Activated CD8-positive, alpha-beta T cell treated with anti-CD3 and anti-CD28 coated beads for 36 hours (primary cell): ENCODE measurements around the gene TOMM40L. TPM values are rescaled to one million over a fixed set of nuclear protein-coding genes. Genes with fewer than 3 reads are reported as not detected.
A peak's percentile ranks its signal among the peaks of the same experiment; 100 is the strongest.

ENCODE experiments used
- ATAC-seq: fragments of 200-7000 bp; cut with Tn5 transposase; one replicate; pipeline ENCODE4 v1.10.0; 2021; ENCODE audit warnings: mild to moderate bottlenecking, moderate library complexity
- CTCF ChIA-PET: fragments of 350-600 bp; sonication (Branson Sonifier 250); formaldehyde crosslinking; loops from one replicate; lab custom pipeline; 2021; ENCODE audit warnings: antibody characterized with exemption; lab: Charles Lee
- POLR2A ChIA-PET: fragments of 350-600 bp; sonication (Branson Sonifier 250); formaldehyde crosslinking; loops from one replicate; lab custom pipeline; 2021; ENCODE audit warnings: antibody characterized with exemption; lab: Charles Lee
- DNase-seq: peaks from one replicate; pipeline ENCODE4 v3.0.0-alpha.2; 2020
- H3K27ac Mint-ChIP-seq: one replicate; pipeline ENCODE4 v1.8.0; 2021; ENCODE audit warnings: mild to moderate bottlenecking, mixed read lengths
- H3K27me3 Mint-ChIP-seq: one replicate; pipeline ENCODE4 v1.8.0; 2021; ENCODE audit warnings: mixed read lengths
- H3K36me3 Mint-ChIP-seq: one replicate; pipeline ENCODE4 v1.8.0; 2021; ENCODE audit warnings: low read depth, mixed read lengths
- H3K4me1 Mint-ChIP-seq: one replicate; pipeline ENCODE4 v1.8.0; 2021; ENCODE audit warnings: low read depth, mixed read lengths
- H3K4me3 Mint-ChIP-seq: one replicate; pipeline ENCODE4 v1.8.0; 2021; ENCODE audit warnings: mild to moderate bottlenecking, moderate library complexity, mixed read lengths
- H3K9me3 Mint-ChIP-seq: one replicate; pipeline ENCODE4 v1.8.0; 2021; ENCODE audit warnings: mixed read lengths
- intact Hi-C: fragments of 100-400 bp; cut with micrococcal nuclease; formaldehyde crosslinking; loops from one replicate; pipeline ENCODE4 v1.10.0; 2022
- total RNA-seq, 2 experiments: library from RNA; stranded (reverse); gene quantifications; one replicate each; pipeline ENCODE4 v1.2.3, GENCODE V29; 2021
- TF ChIP-seq, protein P1 (sequence below): fragments of 200-600 bp; IDR thresholded peaks from one replicate; pipeline ENCODE4 v1.8.0; 2022; ENCODE audit warnings: antibody characterized with exemption, mild to moderate bottlenecking

Gene TOMM40L
- total RNA-seq, 2 experiments from 2014 or later, result 11.6 to 12.1 TPM

DNA sequence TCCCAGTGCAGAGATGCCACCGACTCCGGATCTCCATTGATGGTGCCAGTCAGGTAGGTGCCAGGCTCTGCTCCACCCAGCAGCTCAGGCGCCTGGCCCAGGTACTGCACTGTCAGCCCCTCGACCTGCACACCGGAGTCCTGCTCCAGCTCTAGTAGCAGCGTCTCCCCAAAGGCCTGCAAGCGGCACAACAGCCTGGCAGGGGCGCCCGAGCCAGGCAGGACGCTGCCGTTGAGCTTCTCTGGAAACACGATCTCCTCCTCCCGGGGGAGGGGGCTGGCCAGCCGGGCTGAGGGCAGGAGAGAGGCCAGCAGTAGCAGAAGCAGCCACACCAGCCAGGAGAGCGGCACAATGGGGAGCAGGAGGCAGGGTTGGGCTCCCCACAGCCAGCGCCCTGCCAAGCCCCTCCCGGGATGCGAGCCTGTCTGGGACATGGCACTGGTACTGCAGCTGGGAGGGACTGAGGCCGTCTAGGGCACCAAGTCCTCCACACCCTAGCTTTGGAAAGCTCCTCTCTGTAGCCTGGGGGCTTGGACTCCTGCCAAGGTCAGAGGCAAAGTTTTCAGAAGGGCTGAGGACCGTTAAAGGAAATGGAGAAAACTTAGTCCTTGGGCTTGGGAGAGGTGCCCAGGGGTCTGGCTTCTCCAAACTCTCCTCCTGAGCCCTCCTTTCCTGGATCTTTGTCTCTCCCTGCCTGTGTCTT is 27.5 kb upstream of the TOMM40L start:
- no peak for ATAC-seq
- TF ChIP-seq, protein P1, sequence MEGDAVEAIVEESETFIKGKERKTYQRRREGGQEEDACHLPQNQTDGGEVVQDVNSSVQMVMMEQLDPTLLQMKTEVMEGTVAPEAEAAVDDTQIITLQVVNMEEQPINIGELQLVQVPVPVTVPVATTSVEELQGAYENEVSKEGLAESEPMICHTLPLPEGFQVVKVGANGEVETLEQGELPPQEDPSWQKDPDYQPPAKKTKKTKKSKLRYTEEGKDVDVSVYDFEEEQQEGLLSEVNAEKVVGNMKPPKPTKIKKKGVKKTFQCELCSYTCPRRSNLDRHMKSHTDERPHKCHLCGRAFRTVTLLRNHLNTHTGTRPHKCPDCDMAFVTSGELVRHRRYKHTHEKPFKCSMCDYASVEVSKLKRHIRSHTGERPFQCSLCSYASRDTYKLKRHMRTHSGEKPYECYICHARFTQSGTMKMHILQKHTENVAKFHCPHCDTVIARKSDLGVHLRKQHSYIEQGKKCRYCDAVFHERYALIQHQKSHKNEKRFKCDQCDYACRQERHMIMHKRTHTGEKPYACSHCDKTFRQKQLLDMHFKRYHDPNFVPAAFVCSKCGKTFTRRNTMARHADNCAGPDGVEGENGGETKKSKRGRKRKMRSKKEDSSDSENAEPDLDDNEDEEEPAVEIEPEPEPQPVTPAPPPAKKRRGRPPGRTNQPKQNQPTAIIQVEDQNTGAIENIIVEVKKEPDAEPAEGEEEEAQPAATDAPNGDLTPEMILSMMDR, result no peak
- H3K27ac Mint-ChIP-seq, result peak overlapping the region; percentile 26
- POLR2A ChIA-PET, result interaction anchor here (1.2 to 6.3 kb wide), 2 partner anchors 21 to 24 kb away, joined by 3 to 82 read pairs; partner anchors contain the start of genes APOA2 and TOMM40L
- no peaks in the 10 kb centered on the region for H3K9me3 Mint-ChIP-seq
- CTCF ChIA-PET, result interaction anchor here (0.8 to 18.7 kb wide), 2 partner anchors 25 to 184 kb away, joined by 5 to 306 read pairs; partner anchors contain the start of genes APOA2 and TOMM40L
- no peaks in the 10 kb centered on the region for H3K27me3 Mint-ChIP-seq
- H3K4me1 Mint-ChIP-seq, result peaks cover 38% of the 10 kb centered on the region
- no peak for DNase-seq
- intact Hi-C loops, result loop anchor here (10.0 kb wide), 1 partner anchor 106 kb away; the partner anchor contains the start of gene MPZ
- no peak overlapping the region for H3K4me3 Mint-ChIP-seq
- peaks cover 7% of the 10 kb centered on the region for H3K36me3 Mint-ChIP-seq

DNA sequence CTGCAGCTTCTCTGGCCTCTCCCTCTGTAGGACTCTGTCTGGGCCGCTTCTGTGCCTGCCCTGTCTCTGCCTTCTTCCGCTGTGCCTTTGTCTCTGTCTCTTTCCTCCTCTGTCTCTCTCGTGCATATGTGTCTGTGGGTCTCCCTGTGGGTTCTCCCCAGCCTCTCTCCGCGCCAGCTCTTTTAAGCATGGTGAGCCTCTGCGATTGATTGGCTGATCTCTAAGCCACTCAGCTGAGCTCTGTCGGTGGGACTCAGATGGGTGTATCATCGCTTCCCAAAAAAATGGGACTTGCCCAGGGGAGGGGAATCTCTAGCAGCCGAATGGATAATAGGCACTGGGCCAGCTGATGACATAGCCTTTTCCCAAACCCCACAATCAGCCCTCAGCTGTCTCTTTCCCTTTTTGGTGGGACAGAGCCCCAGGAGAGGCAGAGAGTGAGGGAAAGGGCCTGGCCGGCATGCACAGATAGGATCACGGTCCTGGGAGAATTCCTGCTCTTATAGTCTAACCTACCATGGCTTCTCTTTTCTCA is 26.9 kb upstream of the TOMM40L start, which contains the start of gene ADAMTS4:
ADAMTS4 (minus strand) TSS at position 158 of the 535 bp plus-strand sequence. CDS start 427 bp downstream, outside the sequence.
- intact Hi-C loops, result loop anchor here (10.0 kb wide), 1 partner anchor 106 kb away; the partner anchor contains the start of gene MPZ
- TF ChIP-seq, protein P1, result no peak
- H3K9me3 Mint-ChIP-seq, result no peaks in the 10 kb centered on the region
- H3K4me3 Mint-ChIP-seq, result peak within 1 kb of the TSS; percentile 89
- no peaks in the 10 kb centered on the region for H3K27me3 Mint-ChIP-seq
- H3K36me3 Mint-ChIP-seq, result peaks cover 10% of the 10 kb centered on the region
- ATAC-seq (no peak), DNase-seq (no peak)
- CTCF ChIA-PET, result interaction anchor here (0.7 to 18.7 kb wide), 5 partner anchors 8 to 183 kb away, joined by 3 to 306 read pairs (median 4); partner anchors contain the start of genes APOA2 and TOMM40L
- H3K4me1 Mint-ChIP-seq, result peaks cover 44% of the 10 kb centered on the region
- POLR2A ChIA-PET, result interaction anchor here (1.2 to 6.3 kb wide), 2 partner anchors 22 to 24 kb away, joined by 3 to 82 read pairs; partner anchors contain the start of genes APOA2 and TOMM40L
- H3K27ac Mint-ChIP-seq, result peak within 1 kb of the TSS; percentile 96

DNA sequence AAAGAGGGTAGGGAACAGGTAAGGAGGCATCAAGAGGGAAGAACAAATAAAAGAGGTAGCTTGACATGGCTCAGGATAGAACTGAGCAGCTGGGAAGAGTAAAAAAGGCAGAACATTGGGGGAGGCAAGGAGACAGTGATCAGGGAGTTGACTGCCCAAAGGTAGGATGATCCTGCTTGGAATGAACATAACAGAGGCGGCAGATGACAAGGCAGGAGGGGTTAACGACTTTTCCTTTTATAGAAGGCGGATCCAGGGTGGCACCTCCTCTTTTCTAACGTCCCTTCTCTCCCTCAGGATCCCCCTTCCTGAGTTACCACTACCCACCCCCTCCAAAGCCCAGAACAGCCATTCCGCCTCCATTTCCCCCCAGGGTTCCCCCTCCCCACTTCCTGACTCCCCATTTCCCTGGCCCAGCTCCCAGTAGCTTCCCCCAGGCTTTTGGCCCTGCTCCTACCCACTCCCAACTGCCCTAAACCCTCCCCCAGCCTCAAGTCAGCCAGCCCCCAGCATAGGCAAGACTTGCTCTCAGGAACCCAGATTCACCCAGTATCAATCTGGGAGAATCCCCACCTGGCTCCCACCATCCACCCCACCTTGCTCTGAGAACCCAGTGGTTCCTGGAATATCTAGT is 26.2 kb upstream of the TOMM40L start:
- peak overlapping the region; percentile 89 for H3K4me3 Mint-ChIP-seq
- TF ChIP-seq, protein P1, result no peak

DNA sequence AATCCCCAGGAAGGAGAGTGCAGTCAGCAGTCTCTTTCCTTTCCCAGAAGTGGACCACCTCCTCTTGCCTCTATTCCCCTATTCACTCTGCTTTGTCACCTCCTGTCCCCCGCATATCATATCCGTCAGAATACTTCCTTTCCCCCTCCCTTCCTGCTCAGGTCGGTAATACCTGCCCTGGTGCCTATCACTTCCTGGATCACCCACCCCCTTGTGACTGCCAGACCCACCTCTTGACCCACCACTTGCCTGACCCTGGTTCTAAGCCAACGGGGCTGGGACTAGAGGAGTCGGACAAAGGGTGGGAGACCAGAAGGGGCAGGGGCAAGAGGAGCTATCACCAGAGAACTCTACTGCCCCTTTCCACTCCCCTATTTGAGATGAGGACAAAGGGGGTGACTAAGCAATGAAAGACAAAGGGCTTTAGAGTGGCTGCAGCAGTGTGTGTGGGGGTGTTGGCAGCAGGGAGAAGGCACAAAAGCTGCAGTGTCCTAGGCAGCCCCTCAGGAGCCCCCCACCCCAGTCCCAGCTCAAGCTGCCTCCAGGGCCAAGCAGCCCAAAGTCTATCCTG is 25.4 kb upstream of the TOMM40L start:
- no peaks in the 10 kb centered on the region for H3K27me3 Mint-ChIP-seq
- intact Hi-C loops, result no loop called here
- peak; percentile 43 for ATAC-seq
- ChIA-PET CTCF (interaction anchor here (1.4 to 18.7 kb wide), 3 partner anchors 8 to 182 kb away, joined by 6 to 306 read pairs (median 76); partner anchors contain the start of genes APOA2 and TOMM40L), POLR2A (interaction anchor here (1.0 to 6.3 kb wide), 6 partner anchors 8 to 30 kb away, joined by 3 to 82 read pairs (median 12); partner anchors contain the start of genes APOA2, FCER1G and TOMM40L)
- TF ChIP-seq, protein P1, result no peak
- H3K4me3 Mint-ChIP-seq, result peak overlapping the region; percentile 89
- H3K27ac Mint-ChIP-seq, result peak overlapping the region; percentile 96
- peaks cover 24% of the 10 kb centered on the region for H3K36me3 Mint-ChIP-seq
- H3K4me1 Mint-ChIP-seq, result peaks cover 50% of the 10 kb centered on the region
- peak; percentile 43 for DNase-seq
- H3K9me3 Mint-ChIP-seq, result no peaks in the 10 kb centered on the region

More for the DNA sequence above, 26.2 kb upstream of the TOMM40L start:
- Mint-ChIP-seq H3K4me1 (peaks cover 51% of the 10 kb centered on the region), H3K9me3 (no peaks in the 10 kb centered on the region), H3K36me3 (peaks cover 17% of the 10 kb centered on the region), H3K27ac (peak overlapping the region; percentile 96), H3K27me3 (no peaks in the 10 kb centered on the region)
- ChIA-PET CTCF (interaction anchor here (0.7 to 18.7 kb wide), 4 partner anchors 9 to 23 kb away, joined by 3 to 306 read pairs (median 4); partner anchors contain the start of genes APOA2 and TOMM40L), POLR2A (interaction anchor here (1.2 to 6.3 kb wide), 2 partner anchors 23 kb away, joined by 3 to 82 read pairs; partner anchors contain the start of genes APOA2 and TOMM40L)
- ATAC-seq (no peak), DNase-seq (no peak)
- intact Hi-C loops, result loop anchor here (10.0 kb wide), 1 partner anchor 105 kb away; the partner anchor contains the start of gene MPZ
